ENCODE measurements around the gene JAM3.
A peak's percentile ranks its signal among the peaks of the same experiment; 100 is the strongest.

Gene JAM3

DNA sequence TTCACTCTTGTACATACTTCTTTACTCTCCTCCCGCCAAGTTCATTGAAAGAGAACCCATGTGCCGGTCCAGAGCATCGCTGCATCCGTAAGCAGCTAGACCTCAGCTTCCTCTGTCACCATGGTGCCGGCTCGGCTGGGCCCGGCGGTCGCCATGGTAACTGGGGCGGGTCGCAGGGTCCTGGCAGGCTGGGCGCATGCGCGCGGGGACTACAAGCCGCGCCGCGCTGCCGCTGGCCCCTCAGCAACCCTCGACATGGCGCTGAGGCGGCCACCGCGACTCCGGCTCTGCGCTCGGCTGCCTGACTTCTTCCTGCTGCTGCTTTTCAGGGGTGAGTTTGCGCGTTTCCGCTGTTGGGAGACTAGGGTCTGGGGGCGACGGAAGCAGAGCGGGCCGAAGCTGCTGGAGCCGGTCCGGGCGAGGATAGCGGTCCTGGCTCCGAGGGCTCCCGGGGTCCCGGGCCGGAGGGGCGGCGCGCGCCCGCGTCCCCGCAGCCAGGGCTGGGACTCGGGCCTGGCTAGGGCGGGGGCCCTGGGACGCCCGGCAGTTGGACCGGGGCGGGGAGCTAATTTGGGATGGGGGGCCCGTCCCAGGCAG is at the start of gene JAM3:
Gene JAM3 (plus strand): TSS at position 244 of the 597 bp plus-strand sequence. CDS start 12 bp downstream, at position 256.
- H3K4me3 ChIP-seq (ENCODE audit: low read depth, low read length) = peak within 1 kb of the TSS; percentile 83

DNA sequence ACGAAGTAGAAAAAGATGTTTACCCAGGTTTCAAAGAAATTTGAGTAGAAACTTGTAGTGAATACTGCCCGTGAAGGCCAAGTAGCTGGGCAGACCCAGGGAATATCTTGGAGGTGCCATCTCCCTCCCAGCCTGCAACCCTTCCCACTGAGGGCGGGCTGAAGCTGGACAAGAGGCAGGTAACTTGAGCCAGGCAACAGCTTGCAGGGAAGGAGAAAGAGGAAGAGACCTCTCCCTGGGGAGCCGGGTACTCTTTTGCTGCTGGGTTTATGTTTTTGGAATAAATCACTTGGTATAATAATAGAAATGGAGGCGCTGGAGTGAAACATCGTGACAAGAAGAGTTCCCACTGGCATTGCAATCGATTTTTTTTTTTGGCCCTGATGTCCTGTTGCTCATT is 49.4 kb upstream of the JAM3 start:
- DNase-seq (ENCODE audit: low read depth) = no peak
- H3K4me3 ChIP-seq (ENCODE audit: low read depth, low read length) = no peak overlapping the region

More for the DNA sequence above, at the start of gene JAM3:
- DNase-seq (ENCODE audit: low read depth) = peak; percentile 70

DNA sequence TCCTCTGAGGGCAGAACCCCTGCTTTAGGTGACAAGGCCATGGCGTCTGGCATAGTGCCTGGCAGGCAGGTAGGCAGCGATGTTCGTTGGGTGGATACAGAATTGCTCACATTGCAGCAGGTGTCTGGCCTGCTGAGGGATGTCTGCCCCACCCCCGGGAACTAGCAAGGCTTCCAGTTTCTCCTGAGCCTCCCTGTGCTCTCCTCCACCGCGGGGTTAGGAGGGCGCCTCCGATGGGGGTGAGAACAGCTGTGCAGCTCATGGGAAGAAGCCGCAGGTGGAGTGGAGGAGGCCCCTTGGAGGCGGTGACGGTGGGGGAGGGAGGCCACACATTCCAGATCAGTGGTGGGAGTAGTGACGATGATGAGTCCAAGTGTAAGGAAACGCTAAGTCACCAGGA is 48.3 kb upstream of the JAM3 start:
- no peak overlapping the region for H3K4me3 ChIP-seq (ENCODE audit: low read depth, low read length)

DNA sequence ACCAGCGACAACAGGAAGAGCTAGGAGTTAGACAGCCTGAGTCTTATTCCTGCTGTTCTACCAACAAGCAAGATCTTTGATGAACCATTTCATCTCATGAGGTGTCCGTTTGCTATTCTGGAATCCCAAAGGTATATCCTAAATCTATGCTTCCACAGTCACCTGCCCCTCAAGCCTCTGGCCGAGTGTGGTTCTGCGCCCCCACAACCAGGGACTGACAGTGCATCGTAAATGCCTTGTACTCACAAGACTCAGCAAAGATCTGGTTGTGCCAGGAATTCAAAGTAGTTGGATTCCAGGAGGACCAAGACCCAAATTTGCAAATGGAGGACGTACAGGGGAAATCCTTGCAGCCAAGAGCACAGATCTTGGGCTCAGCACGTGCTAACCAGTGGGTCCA is 47.5 kb upstream of the JAM3 start:
- no peak for DNase-seq (ENCODE audit: low read depth)
- no peak overlapping the region for H3K4me3 ChIP-seq (ENCODE audit: low read depth, low read length)

More for the DNA sequence above, 48.3 kb upstream of the JAM3 start:
- DNase-seq (ENCODE audit: low read depth) = no peak

DNA sequence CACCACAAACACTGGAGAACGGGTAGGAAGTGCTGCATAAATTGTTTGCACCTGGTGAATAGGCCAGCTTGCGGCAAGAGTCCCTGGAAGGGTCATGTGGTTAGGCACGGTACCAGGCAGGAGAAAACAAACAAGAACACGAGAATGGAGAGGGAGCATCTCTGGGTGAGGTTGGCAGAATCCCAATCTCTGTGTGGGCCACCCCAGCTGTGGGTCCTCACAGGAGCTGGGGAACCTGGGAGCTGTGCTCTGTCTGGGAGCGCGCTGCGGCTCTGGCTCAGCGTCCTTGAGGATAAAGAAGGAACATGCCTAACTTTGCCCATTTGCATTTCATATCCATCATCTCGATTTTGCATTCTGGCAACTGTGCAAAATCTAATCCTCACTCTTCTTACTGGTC is 46.1 kb upstream of the JAM3 start:
- H3K4me3 ChIP-seq (ENCODE audit: low read depth, low read length) = no peak overlapping the region
- DNase-seq (ENCODE audit: low read depth) = no peak

DNA sequence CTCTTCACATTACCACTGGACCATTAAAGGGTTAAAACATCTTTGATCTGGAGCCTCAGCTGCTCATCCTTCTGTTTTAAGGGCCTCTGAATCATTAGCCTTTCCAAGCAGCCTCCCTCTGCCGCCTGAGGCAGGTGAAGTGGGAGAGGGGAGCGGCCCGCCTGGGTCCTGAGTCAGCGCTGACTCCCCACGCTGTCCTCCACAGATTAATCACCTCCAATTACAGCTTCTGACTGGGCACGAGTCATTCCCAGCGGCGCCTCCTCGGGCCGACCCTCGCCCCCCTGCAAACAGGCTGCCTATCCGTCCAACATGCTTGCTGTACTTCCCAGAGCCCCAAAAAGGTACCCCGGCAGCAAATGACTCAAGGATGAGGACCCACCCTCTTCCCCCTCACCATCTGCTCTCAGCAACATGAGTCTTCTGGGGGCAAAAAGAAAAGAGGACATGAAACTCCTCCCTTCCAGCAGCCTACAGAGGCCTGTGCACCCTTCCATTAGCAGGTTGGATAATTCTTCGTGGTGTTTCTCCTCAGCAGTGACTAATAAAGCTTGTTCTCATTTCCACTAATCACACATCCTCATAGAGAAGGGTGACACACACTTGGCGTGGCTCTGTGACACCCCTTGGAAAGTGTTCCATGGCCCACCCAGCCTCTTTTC is 44.3 kb upstream of the JAM3 start:
- H3K4me3 ChIP-seq (ENCODE audit: low read depth, low read length) = no peak overlapping the region
- DNase-seq (ENCODE audit: low read depth) = no peak

DNA sequence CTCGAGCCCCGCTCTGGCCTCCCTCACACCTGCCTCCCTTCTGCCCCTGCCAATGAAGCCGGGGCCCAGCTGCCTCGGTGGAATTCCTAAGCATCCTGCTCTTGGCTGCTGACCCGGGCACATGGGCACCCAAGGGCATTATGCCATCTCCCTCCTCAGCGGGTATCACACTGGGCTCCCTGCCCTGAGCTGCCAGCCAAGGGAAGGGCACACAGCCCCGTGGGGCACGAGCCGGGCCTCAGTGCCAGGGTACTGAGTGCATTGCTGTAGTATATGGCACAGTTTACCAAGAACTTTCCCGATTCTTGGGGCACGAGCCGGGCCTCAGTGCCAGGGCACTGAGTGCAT is 43.8 kb upstream of the JAM3 start:
- DNase-seq (ENCODE audit: low read depth) = no peak
- no peak overlapping the region for H3K4me3 ChIP-seq (ENCODE audit: low read depth, low read length)

DNA sequence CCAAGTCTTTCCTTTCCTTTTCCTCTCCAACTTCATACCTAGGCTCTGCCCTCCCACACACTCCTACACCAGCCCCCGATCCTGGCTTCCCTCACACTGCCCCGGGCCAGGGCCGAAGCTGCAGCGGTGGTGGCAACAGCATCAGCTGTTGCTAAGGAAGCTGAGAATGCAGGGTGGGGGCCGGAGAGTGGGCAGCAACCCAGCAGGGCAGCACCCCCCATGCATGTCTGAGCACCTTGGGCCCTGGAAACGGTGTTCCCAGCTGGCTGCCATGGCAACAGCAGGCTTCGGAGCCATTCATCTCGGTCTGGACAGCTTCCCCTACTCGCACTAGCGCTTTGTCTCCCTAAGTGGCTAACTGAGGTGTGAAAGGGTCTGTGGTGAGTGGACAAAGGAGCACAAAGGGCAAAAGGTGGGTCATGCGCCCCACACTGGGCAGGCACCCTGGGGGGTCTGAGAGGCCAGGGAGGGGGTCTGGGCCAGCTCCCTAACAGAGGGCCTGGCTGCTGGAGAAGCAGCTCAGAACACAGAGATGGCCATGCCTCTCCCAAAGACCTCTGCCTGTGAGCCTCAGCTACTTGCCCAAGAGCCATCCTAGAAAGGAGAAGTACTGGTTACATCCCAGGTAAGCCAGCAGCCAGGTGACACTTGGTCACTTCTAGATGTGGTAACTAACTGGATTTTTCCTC is 42.1 kb upstream of the JAM3 start:
- DNase-seq (ENCODE audit: low read depth) = no peak
- H3K4me3 ChIP-seq (ENCODE audit: low read depth, low read length) = no peak overlapping the region

DNA sequence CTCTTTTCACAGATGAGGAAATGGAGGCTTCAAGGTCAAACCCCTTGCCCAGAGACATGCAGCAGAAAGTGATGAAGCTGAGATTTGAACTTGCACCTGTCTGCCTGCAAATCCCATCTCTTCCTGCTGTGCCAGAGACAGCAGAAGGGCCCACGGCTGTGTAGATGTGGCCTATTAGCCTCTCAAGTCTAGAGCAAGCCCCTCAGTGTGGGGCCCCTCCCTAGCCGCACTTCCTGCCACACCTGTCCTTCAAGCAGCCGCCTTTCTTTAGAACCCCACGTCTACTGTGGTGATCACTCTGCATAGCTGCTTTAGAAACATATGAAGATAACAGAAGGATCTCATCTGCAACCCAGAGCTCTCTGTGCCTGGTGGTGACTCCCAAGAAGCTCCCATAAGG is 41.2 kb upstream of the JAM3 start:
- no peak overlapping the region for H3K4me3 ChIP-seq (ENCODE audit: low read depth, low read length)
- DNase-seq (ENCODE audit: low read depth) = no peak

DNA sequence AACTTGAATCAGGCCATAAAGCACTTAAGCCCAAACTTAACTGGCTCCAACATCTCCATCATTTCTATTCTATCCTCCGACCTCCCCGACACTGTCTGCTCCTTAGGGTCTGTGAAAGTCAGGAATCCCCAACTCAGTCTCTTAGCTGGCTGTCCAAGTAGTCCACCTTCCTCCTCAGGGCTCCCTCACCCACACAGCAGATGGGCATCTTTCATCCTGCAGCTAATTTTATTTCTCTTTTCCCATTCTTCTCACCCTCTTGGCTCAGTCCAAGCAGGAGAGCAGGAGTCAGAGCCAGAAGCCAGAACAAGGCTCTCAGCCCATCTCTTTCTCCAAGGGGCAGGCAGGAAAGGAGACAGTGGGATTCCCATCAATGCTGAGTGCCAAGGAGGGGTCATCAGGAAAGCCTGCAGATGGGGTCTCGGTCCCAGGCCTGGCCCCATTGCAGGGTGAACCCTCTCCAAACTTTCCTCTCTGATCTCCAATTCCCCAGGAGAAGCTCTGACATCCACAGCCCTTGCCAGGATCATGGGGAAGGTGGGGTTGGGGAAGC is 40.4 kb upstream of the JAM3 start:
- no peak for DNase-seq (ENCODE audit: low read depth)
- no peak overlapping the region for H3K4me3 ChIP-seq (ENCODE audit: low read depth, low read length)

DNA sequence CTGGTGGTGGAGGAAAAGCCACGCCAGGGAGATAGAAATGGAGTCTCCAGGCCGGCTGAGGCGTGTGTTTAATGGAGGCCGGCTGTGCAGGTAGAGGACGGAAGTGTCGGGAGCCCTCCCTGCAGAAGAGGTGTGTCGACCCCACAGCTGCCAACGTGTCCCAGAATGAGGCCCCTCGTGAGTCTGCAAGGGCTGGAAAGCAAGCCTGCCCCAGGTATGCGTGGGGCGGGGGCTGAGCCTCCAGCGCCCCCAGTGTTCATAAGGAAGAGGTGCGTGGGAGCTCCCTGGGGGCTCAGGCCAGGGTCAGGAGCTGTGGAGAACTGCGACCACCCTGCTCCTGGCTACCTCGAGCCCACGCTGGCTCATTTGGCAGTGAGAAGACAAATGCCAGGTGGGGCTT is 38.0 kb upstream of the JAM3 start:
- DNase-seq (ENCODE audit: low read depth) = no peak
- H3K4me3 ChIP-seq (ENCODE audit: low read depth, low read length) = no peak overlapping the region

DNA sequence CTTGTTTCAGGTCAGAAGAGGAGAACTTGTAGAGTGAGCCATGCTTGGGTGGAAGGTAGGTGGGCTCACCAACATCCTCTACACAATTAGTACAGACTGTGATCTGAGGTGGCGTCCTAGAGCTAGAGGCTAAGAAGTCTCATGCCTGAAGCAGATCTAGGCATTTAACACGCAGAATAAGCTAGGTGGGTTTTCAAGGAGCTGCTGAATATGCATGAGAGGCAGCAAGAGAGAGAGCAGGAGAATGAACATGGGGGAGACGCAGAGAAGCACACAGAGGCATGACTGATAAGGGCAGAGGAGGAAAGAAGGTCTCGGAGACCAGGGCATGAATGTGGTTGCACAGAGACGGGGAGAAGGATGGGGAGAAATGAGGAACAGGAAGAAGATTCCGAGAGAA is 36.8 kb upstream of the JAM3 start:
- H3K4me3 ChIP-seq (ENCODE audit: low read depth, low read length) = no peak overlapping the region
- DNase-seq (ENCODE audit: low read depth) = no peak

DNA sequence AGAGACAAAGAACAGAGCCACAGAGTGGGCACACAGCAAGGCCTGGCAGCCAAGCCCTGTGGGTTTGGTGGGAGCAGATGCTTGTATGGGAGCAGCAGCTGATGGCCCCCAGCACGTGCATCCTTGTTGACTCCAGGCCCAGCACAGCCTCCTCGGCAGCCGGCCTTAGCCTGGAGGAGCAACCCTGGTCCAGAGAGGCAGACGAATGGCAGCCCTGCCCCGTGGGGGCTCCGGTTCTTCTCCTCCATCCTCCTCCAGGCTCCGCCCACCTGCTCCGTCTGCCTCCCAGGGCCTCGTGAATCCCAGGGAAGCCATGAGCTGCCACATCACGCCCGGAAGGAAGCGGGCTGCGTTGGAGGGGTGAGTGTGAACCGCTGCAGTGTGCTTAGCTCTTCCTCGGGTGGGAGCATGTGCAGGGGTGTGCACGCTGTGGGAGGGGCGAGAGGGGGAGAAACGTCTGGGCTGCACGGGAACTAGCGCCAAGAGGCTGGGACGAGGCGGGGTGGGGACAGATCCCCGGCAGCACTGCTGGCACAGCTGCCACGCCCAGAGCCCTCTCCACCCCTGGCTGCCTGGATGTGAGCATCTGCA is 36.3 kb upstream of the JAM3 start:
- no peak overlapping the region for H3K4me3 ChIP-seq (ENCODE audit: low read depth, low read length)
- no peak for DNase-seq (ENCODE audit: low read depth)

DNA sequence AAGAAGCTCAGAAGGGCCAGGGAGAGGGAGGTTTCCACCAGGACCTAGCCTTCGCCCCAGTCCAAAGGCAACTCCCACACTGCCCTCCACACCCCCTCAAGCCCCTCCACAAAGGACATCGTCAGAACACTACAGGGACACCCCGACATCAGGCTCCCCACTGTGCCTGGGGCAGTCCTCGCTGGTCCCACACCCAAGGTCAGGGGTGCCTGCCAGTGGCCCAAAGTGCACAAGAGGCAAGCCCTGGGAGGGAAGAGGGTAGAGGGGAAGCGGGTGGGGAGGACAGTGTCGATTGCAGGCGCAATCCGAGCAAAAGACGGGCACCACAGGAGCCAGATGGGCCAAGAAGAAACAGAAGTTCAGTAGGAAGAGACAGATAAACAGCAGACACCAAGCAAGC is 35.6 kb upstream of the JAM3 start:
- H3K4me3 ChIP-seq (ENCODE audit: low read depth, low read length) = no peak overlapping the region
- DNase-seq (ENCODE audit: low read depth) = no peak

DNA sequence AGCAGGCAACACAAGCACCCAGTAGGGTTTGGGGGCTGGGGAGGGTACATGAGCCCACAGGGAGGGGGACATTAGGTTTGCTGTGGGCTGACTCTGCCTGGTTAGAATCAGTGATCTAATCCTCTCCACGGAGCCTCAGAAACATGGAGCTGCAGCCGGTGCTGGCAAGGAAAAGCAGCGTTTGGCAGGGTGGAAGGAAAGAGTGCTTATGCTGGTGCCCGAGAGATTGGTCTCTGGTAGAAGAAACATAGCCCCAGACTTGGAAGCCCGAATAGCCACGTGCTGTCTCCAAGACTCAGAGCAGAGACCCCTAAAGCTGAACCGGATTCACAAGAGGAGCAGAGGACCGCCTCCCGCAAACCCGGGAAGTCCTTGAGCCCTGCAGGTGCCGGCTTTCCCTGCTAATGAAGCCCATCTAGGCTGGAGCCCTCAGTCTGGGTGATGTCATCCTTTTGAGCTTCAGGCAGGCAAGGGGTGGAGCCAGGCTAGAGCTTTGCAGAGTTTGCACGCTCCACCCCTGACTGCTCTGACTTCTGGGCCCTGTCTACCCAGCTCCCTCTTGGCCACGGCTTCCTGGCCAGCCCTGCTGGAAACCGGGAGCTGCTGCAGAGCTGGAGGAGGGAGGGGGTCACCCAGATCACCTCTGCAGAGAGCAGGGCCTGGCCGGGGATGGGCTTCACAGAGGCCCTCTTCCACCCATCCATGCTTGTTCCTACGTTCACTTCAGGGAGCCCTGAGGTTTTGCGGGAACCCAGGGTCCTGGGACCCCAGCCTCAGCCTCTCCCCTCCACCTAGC is 35.0 kb upstream of the JAM3 start:
- peak; percentile 48 for DNase-seq (ENCODE audit: low read depth)
- no peak overlapping the region for H3K4me3 ChIP-seq (ENCODE audit: low read depth, low read length)

DNA sequence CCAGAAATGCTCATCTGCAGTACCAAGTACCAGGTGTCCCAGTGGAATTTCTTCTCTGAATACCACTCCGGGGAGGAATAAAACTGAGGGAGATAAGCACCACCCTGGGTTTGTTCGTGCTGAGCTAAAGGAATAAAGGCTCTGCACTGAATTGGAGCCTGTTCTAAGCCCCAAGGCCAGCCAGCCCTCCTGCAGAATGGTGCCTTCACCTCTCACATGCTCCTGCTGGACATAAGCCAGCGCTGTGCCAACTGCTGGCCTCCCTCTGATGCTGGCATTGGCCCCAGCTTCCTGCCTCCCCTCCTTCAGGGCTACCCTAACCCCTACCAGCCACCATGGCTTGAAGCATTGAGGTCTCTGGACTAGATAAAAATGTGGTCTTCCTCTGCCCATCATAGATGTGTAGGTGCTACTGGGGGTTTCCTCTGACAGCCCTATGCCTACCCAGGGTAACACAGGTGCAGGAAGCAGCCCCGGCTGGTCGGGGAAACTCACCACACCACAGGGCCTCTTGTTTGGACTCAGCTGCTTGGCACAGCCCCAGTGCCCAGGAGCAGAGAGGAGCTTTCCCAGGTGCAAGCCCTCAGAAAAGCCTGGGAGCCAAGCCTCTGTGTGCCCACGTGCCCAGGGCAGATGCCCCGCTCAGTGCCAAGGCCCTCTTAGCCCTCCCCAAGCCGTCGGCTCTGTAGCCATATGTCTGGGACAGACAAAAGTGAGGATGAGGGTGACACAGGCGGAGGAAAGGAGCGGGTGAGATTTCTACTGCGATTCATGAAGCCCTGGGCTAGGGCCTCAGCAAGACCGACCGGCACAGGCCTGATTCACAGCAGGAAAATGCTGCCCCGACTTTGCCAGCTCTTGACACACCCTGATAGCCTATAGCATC is 34.1 kb upstream of the JAM3 start:
- no peak for DNase-seq (ENCODE audit: low read depth)
- H3K4me3 ChIP-seq (ENCODE audit: low read depth, low read length) = no peak overlapping the region

DNA sequence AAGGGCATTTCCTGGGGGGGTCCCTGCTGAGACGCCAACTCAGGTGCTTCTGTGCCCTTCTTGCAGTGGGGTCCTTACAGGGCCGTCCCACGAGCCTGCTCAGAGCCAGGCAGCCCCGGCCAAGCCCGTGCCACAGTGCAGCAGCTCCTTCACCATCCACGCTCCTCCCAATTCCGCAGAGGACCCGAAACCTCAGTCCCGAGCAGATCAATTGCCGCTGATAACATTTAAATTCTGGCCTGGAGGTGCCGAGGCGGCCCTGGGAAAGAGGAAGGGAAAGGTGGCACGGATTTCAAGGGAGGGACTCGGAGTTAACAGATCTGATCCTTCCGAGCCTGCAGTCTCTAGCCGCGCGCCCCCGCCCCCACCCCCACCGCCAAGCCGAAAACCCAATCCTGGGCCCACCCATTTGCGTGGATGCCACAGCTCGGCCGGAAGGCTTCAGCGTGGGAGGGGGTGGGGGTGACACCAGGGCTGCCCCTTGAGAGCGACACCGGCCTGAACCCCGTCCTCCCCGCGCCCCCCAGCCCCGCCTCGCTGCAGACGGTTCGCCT is 32.3 kb upstream of the JAM3 start:
- peak overlapping the region; percentile 63 for H3K4me3 ChIP-seq (ENCODE audit: low read depth, low read length)
- no peak for DNase-seq (ENCODE audit: low read depth)
